GF-D8 (cell line): ENCODE results near the gene CLCF1.
"Not testable (repeated sequence)": the region's sequence is repeated elsewhere in the genome, so short reads cannot be mapped to it uniquely, and the experiment has no call there.

Experiments used
- DNase-seq: peaks from one replicate; lab custom pipeline; 2025; lab: John Stamatoyannopoulos, UW

CLCF1 gene

DNA sequence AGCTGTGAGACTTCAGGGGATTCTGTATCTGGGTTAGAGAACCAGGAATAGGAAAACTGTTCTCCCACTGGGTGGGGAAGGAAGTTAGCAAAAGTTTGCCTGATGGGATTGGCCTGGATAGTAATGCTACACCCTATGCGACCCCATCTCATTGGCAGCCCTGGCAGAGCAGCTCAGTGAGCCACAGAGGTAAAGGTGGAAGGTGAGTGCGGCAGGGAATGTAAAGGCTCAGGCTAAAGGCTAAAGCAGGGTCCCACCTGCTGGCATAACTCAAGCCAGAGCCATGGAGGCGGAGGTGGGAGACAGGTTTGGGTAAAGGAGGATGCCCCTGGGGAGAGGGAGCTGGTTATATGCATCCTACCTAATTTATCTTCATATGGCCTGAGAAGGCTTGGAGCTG, 51.3 kb downstream of the CLCF1 start:
- DNase-seq = no peak

DNA sequence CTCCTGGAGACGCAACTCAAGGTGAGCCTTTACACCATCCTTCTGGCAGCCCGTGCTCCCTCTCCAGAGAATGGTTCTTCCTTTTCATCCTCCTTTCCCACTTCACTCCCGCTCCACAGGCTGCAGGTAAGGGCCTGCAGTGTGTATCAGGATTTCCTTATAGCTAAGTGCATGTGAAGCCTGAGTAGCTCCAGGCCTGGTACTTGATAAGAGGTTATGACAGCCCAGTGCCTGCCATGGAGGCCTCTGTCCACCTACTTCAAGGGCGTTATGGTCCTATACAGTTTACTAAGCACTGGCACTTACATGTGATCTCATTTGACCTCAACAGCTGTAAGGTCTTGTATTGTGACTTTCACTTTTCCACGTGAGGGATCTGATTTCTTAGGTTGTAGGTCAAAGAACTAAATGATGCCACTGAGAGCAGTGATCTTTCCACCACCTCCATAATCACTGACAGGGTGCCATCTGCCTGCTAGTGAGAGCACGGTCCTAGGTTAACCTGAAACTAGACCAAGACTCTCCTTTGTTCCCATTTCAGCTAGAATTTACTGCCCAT, 52.0 kb downstream of the CLCF1 start:
- no peak for DNase-seq

DNA sequence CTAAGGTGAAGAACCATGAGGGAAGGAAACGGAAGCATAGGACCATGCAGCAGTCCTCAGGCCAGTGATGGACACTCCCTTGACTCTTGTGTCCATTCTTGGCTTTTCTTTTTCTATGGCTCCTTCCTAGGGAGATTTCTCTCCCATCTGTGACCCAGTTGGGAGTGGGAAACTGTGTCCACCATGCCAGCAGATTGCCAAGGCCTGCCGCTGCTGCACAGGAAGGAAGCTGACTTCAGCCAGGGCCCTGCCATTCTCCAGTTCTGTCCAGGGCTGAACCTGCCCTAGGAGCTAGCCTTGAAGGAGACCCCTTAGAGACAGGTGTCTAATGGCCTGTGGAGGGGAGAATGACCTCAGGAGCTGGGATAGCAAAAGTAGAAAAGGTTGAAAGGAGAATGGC, 52.7 kb downstream of the CLCF1 start:
- DNase-seq = no peak

- DNase-seq = no peak
Measured at GRCh38 chr11:67320011-67320410, 53.4 kb downstream of the CLCF1 start.

- not testable (repeated sequence) for DNase-seq
Measured at GRCh38 chr11:67318876-67319275, 54.5 kb downstream of the CLCF1 start.

- DNase-seq = no peak
Measured at GRCh38 chr11:67317888-67318555, 55.4 kb downstream of the CLCF1 start.

- peak; percentile 88 for DNase-seq
Measured at GRCh38 chr11:67317205-67317887, 56.1 kb downstream of the CLCF1 start.

DNA sequence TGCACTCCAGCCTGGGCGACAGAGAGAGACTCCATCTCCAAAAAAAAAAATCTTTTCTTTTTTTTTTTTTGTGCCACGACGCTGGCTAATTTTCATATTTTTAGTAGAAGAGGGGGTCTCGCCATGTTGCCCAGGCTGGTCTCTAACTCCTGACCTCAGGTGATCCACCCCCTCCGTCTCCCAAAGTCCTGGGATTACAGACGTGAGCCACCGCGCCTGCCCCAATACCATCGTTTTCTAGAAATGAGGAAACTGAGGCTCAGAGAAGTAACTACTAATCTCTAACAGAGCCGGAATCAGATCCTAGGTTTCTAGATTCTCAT, 56.6 kb downstream of the CLCF1 start:
- DNase-seq = no peak

GRCh38 chr11:67315325-67315909, 58.0 kb downstream of the CLCF1 start:
- DNase-seq = no peak

- DNase-seq = no peak
Measured at GRCh38 chr11:67314218-67314617, 59.2 kb downstream of the CLCF1 start.
